Uterus (tissue), 2 donors: ENCODE measurements around the gene JAG1.

ENCODE experiments used
- POLR2A ChIP-seq, 2 donors: fragments of 450-650 bp; IDR thresholded peaks; one replicate each; pipeline ENCODE4 v1.6.1; 2016; ENCODE audit warnings: antibody characterized with exemption in 2 of 2, mild to moderate bottlenecking in 1 of 2, moderate library complexity in 1 of 2
- TF ChIP-seq, protein P1 (sequence below), 4 experiments: fragments of 200-600 bp in 2 of 4; fragments of 450-650 bp in 2 of 4; sonication (generic) in 2 of 4; IDR thresholded peaks; one replicate each; pipeline ENCODE4 v1.5.1; 2016 to 2019; ENCODE audit warnings: antibody characterized with exemption in 4 of 4, mild to moderate bottlenecking in 2 of 4, moderate library complexity in 1 of 4

GRCh38 chr20:10596710-10597121 is 77.1 kb downstream of the JAG1 start:
- TF ChIP-seq, protein P1, sequence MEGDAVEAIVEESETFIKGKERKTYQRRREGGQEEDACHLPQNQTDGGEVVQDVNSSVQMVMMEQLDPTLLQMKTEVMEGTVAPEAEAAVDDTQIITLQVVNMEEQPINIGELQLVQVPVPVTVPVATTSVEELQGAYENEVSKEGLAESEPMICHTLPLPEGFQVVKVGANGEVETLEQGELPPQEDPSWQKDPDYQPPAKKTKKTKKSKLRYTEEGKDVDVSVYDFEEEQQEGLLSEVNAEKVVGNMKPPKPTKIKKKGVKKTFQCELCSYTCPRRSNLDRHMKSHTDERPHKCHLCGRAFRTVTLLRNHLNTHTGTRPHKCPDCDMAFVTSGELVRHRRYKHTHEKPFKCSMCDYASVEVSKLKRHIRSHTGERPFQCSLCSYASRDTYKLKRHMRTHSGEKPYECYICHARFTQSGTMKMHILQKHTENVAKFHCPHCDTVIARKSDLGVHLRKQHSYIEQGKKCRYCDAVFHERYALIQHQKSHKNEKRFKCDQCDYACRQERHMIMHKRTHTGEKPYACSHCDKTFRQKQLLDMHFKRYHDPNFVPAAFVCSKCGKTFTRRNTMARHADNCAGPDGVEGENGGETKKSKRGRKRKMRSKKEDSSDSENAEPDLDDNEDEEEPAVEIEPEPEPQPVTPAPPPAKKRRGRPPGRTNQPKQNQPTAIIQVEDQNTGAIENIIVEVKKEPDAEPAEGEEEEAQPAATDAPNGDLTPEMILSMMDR (IDR thresholded peaks at IDR 0.05): no peak
- TF ChIP-seq POLR2A (IDR thresholded peaks at IDR 0.05): no peak
